Superior temporal gyrus (tissue), 1 donor: ENCODE results near the gene GPD1.

ENCODE experiments used
- DNase-seq: peaks from one replicate; pipeline ENCODE4 v3.0.0-alpha.2; 2016; ENCODE audit errors: extremely low spot score

The GPD1 gene

GRCh38 chr12:50103767-50104321 is at the start of gene GPD1:
Gene GPD1, plus strand, starts transcription at chr12:50104008. Its CDS starts 43 bp downstream, at chr12:50104051.
- DNase-seq = peak; percentile 75

GRCh38 chr12:50055831-50056638 is 47.8 kb upstream of the GPD1 start:
- peak; percentile 86 for DNase-seq

GRCh38 chr12:50056639-50056976 is 47.2 kb upstream of the GPD1 start:
- no peak for DNase-seq

- peak; percentile 59 for DNase-seq
Measured at GRCh38 chr12:50057000-50057841, 46.6 kb upstream of the GPD1 start, which contains the start of gene ASIC1. Gene ASIC1, plus strand, starts transcription at chr12:50057596. Its CDS starts 1,171 bp downstream, at chr12:50058767.

DNA sequence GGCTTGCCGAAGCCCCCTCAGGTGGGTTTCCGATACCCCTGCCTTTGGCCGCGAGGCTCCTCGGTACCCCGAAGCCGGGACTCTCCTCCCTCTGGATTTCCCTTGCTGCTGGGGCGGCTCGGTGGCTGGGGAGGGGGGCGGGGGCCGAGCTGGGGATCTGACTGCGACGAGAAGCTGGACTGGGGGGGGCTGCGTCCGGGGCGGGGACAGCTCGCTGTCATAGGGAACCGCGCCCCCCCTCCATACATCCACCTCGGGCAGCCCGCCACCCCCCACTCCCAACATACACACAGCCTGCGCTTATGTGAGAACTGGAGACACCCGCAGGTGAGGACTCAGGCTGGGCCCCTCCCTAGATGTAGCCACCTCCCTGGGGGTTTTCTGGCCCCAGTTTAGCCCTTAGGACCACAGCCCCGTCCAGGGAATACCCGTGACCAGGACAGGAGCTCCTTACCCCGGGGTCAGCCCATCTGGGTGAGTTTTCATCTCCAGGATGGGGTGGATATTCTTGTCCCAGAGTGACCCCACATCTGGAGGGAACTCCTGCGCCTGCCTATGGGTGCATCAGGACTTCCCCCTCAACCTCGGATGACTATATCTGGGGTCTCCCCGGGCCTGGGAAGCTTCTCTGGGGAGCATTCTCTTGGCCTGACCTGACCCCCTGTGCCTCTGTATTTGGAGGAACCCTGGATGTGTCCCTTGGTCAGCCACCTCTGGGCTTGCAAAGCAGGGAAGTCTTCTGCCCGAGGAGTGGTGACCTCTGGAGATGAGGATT is 45.7 kb upstream of the GPD1 start:
- no peak for DNase-seq

DNA sequence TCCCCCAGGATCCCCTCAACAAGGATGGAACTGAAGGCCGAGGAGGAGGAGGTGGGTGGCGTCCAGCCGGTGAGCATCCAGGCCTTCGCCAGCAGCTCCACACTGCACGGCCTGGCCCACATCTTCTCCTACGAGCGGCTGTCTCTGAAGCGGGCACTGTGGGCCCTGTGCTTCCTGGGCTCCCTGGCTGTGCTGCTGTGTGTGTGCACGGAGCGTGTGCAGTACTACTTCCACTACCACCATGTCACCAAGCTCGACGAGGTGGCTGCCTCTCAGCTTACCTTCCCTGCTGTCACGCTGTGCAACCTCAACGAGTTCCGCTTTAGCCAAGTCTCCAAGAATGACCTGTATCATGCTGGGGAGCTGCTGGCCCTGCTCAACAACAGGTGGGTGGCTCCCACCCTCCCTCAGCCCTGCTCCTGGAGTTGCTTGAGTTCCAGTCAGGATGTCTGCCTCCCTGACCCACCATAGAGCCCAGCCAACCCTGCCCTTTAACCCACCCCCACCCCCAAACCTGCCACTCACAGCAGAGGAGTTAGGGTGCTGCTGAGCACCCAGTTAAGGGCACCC is 45.0 kb upstream of the GPD1 start:
- DNase-seq = no peak

DNA sequence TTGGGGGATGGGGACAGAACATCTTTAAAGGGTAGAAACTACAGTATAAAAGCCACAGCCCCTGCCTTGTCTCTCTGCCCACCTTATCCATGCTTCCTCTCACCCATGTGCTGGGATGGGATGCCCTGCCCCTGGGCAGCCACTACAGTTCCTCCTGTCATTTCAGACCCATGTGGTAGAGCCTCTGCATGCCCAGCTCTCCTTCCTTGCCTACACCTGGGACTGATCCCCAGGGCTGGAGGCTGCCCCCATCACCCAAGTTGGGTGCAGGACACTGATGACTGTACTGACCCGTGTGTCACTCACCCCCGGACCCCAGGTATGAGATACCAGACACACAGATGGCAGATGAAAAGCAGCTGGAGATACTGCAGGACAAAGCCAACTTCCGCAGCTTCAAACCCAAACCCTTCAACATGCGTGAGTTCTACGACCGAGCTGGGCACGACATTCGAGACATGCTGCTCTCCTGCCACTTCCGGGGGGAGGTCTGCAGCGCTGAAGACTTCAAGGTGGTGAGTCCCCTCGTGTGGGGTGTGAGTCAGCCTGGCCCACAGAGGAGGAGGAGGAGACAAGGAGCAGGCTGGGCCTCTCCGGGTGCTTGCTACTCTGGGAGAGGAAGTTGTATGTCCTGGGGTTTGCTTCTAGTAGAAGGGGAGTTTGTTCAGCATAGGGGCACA is 44.2 kb upstream of the GPD1 start:
- DNase-seq = no peak

DNA sequence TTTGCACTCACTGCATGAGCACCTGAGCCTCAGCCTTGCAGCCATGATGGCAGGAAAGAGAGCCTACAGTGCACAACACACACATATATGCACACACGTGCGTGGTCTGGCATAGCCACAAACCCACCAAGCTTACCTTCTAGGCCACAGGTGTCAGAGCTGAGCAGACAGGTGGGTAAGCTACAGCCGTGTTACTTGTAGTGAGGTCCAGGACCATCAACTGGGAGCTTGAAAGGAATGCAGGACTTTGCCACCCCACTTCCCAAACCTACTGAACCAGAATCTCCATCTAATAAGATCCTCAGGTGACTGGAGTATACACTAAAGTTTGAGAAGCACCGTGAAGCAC is 43.7 kb upstream of the GPD1 start:
- DNase-seq = no peak

DNA sequence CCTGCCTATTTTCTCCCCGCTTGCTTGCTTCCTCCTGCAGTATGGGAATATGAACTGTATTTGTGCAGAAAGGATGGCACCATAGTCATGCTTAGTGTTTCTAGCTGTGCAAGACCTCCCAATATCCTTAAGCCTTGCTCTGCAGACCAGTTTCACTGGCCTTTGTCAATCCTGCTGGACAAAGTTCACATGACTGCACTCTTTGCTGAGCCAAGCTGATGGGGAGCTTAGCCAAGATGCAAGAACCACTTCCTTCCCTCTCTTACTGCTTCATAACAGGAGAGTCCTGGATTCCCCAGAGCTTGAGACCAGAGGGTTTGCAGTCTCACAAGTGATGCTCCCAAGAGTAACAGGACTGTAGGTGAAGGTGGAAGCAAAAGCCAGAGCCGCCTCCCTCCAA is 42.6 kb upstream of the GPD1 start:
- DNase-seq = no peak

- DNase-seq = no peak
Measured at GRCh38 chr12:50061946-50062686, 41.7 kb upstream of the GPD1 start.

DNA sequence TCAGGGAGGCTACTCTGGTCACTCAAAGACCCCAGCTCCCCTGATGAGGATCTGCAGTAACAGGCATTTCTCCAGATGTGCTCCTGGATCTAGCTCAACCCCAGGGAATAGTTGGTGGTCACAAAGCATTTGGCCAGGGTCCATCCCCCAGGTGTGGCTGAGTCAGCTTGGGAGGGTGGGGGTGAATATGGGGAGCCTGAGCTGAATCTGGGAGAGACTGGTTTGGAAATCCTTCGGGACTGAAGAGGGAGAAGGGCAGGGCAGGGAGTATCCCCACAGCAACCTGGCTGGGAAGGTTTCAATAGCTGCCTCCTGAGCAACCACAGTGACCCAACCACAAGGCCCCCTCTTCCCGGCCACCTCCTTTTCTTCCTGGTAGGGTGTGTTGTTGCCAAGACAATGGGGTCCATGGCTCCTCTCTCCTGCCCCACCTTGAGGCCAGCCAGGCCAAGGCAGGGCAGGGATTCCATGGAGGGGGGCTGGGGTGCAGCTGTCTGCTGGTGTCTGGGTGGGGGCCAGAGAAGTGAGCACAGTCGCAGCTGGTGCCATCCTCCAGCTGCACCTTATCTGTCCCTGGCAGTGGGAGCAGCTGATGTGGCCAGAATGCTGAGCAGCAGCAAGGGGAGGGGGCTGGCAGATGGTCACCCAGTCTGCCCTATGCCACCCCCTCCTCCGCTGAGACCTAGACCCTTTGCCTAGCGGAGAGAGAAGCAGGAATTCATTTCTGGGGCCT is 40.9 kb upstream of the GPD1 start:
- no peak for DNase-seq

- DNase-seq = no peak
Measured at GRCh38 chr12:50065726-50066310, 38.0 kb upstream of the GPD1 start.

GRCh38 chr12:50066402-50066801 is 37.4 kb upstream of the GPD1 start:
- DNase-seq = no peak

GRCh38 chr12:50069069-50069468 is 34.7 kb upstream of the GPD1 start:
- DNase-seq = no peak

DNA sequence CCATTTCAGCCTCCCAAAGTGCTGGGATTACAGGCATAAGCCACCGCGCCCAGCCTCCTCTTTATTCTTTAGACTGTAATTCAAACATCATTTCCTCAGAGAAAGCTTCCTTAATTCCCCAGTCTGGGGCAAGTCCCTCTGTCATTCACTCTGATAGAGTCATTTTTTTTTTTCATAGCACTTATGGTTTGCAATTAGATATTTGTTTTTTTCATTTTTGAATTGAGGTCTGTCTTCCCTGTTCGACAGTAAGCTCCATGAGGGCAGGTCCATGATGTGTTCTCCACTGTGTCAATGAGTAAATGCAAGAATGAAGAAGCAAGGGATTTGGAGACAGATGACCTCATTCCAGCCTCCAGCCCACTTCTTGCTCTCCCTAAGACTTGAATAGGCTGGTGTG is 34.3 kb upstream of the GPD1 start:
- DNase-seq = no peak

GRCh38 chr12:50070314-50071060 is 33.3 kb upstream of the GPD1 start:
- DNase-seq = peak; percentile 88

DNA sequence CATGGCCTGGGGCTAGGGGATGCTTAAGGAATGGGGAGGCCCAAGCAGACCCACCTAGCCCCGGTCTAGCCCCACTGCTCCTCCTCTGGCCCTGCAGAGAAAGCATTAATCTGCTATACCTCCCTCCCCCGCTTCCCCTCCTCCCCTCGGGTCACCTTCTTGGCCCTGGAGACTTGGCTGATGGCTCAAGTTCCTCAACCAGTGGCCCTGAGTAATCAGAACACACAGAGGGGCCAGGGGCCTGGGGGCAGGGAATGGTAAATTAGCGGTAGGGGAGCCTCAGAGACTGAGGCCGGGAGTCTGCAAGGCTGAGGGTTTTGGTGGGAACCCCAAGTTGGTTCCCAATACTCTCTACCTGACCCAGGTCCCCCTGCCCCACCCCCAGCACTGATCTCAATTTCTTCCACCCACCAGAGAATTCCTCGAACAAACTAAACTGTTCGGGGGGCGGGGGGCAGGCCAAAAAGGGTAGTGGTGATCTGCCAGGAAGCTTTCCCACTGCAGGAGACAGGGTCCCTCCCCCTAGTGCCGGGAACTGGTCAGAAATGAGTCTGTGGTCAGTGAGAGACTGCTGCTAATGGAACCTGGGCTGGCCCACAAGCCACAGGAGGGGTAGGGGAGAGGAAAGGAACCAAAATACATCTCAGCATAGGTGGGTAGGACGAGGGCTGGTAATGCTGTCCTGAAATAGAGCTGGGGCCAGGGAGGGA is 31.5 kb upstream of the GPD1 start:
- DNase-seq = no peak

GRCh38 chr12:50073206-50073605 is 30.6 kb upstream of the GPD1 start:
- DNase-seq = no peak
